Ammon's horn (tissue), 1 donor: ENCODE measurements around the gene TATDN3.
A peak's percentile ranks its signal among the peaks of the same experiment; 100 is the strongest.
"Not testable (repeated sequence)": the region's sequence is repeated elsewhere in the genome, so short reads cannot be mapped to it uniquely, and the experiment has no call there.

ENCODE experiments used
- DNase-seq: peaks from one replicate; pipeline ENCODE4 v3.0.0-alpha.2; 2016; ENCODE audit warnings: low spot score

TATDN3 gene

GRCh38 chr1:212828395-212828794 is 36.7 kb downstream of the TATDN3 start:
- DNase-seq = no peak

GRCh38 chr1:212833211-212834207 is 41.8 kb downstream of the TATDN3 start:
- not testable (repeated sequence) for DNase-seq

GRCh38 chr1:212838145-212838544 is 46.5 kb downstream of the TATDN3 start:
- DNase-seq = no peak

- DNase-seq = not testable (repeated sequence)
Observed at GRCh38 chr1:212844521-212844920, 52.8 kb downstream of the TATDN3 start.

- no peak for DNase-seq
Observed at GRCh38 chr1:212847549-212847948, 55.9 kb downstream of the TATDN3 start, which contains the start of gene SPATA45. TSS of gene SPATA45 (minus strand) at chr1:212847649. CDS start at chr1:212836149, 11,500 bp downstream.

GRCh38 chr1:212852105-212852688 is 60.5 kb downstream of the TATDN3 start:
- DNase-seq = no peak

- DNase-seq = no peak
Observed at GRCh38 chr1:212853658-212854057, 62.0 kb downstream of the TATDN3 start.

GRCh38 chr1:212856755-212857154 is 65.1 kb downstream of the TATDN3 start:
- no peak for DNase-seq

GRCh38 chr1:212857992-212858460 is 66.3 kb downstream of the TATDN3 start, which contains the start of gene FLVCR1:
TSS of gene FLVCR1 (plus strand) at chr1:212858275. CDS start at chr1:212858453, 178 bp downstream.
- DNase-seq = peak; percentile 98

GRCh38 chr1:212858461-212859265 is 67.0 kb downstream of the TATDN3 start:
- DNase-seq = peak; percentile 40

GRCh38 chr1:212860713-212861581 is 69.3 kb downstream of the TATDN3 start:
- no peak for DNase-seq

- DNase-seq = no peak
Observed at GRCh38 chr1:212862111-212862690, 70.5 kb downstream of the TATDN3 start.

GRCh38 chr1:212863345-212863744 is 71.7 kb downstream of the TATDN3 start:
- not testable (repeated sequence) for DNase-seq

GRCh38 chr1:212864201-212864600 is 72.5 kb downstream of the TATDN3 start:
- DNase-seq = peak; percentile 23
